ENCODE measurements around the gene DAW1. TPM values are rescaled to one million over a fixed set of nuclear protein-coding genes. Genes with fewer than 3 reads are reported as not detected.
A peak's percentile ranks its signal among the peaks of the same experiment; 100 is the strongest.

DAW1 gene
- total and polyA plus RNA-seq, 2 of the 13 experiments (the other 11 are each of a cell fraction or from before 2014, with no cell fraction given): not detected

GRCh38 chr2:227862741-227863588, 8.5 kb upstream of the DAW1 start:
- CTCF ChIA-PET (ENCODE audit: low intra/inter-chr PET ratio, low total read pairs): interaction anchor here (1.2 to 2.2 kb wide), 6 partner anchors 22 to 122 kb away, joined by 4 to 17 read pairs (median 6); partner anchors contain the start of gene CCL20
- in situ Hi-C loops (cut with HindIII; ENCODE audit: extremely low pct_ligation_motif_present, low pct_unique_long_range_greater_than_20kb) (loop anchor here (5.0 kb wide), 1 partner anchor 96 kb away; no protein-coding TSS in a partner anchor), intact Hi-C loops (cut with micrococcal nuclease; ENCODE audit: unreplicated experiment) (loop anchor here (1.0 kb wide), 4 partner anchors 45 to 205 kb away; partner anchors contain the start of gene CCL20)
- no peak overlapping the region for H3K27ac ChIP-seq (ENCODE audit: extremely low read length, insufficient read depth, low read length)
- H3K4me3 ChIP-seq (replicated peaks in 1 of 3; ENCODE audit: insufficient read depth in 1 of 3, low read depth in 2 of 3, low read length in 3 of 3): peak overlapping the region in 1 of 3 experiments; percentile 27; a peak in 2 of 6 replicates
- ATAC-seq (peak; percentile 81), FAIRE-seq (no peak), DNase-seq (ENCODE audit: low spot score) (peak; percentile 54)
- no TSS peak for BruUV-seq (replicated peaks)
- no peaks in the 10 kb centered on the region for H3K9me3 ChIP-seq (ENCODE audit: low read length)
- H3K27me3 ChIP-seq (ENCODE audit: control insufficient read depth in 1 of 2, insufficient read depth in 2 of 2, low read length in 2 of 2): peaks cover 5 to 32% of the 10 kb centered on the region in 2 experiments; a peak in 4 of 5 replicates
- no peaks in the 10 kb centered on the region for H3K79me2 ChIP-seq (ENCODE audit: insufficient read depth, low read length)
- POLR2A ChIA-PET: interaction anchor here (1.0 to 2.0 kb wide), 4 partner anchors 42 to 49 kb away, joined by 3 to 18 read pairs (median 11); partner anchors contain the start of gene CCL20
- no peak overlapping the region for H3K9ac ChIP-seq (ENCODE audit: insufficient read depth, low read depth, low read length)
- 9% methylated on average over 6 of the region's 7 CpGs for WGBS (ENCODE audit: low lambda C conversion rate)
- peaks cover 27% of the 10 kb centered on the region for H3K4me1 ChIP-seq (ENCODE audit: insufficient read depth, low read length)
- H3K4me2 ChIP-seq (ENCODE audit: low read depth, low read length): peak overlapping the region; percentile 67
- H3K36me3 ChIP-seq (replicated peaks in 1 of 2; ENCODE audit: control insufficient read depth in 1 of 2, insufficient read depth in 2 of 2, low read length in 2 of 2): no peaks in the 10 kb centered on the region
- H4K20me1 ChIP-seq (ENCODE audit: insufficient read depth, low read length): no peaks in the 10 kb centered on the region
- no peak overlapping the region for H2AFZ ChIP-seq (ENCODE audit: low read length)
- TF ChIP-seq ZNF20 (CRISPR knock-in tag; IDR thresholded peaks at IDR 0.05): no peak
- no peak for TF ChIP-seq KMT2B (CRISPR knock-in tag; IDR thresholded peaks at IDR 0.05)
- TF ChIP-seq ZNF12 (CRISPR knock-in tag; IDR thresholded peaks at IDR 0.05): peak; percentile 63; the same call in 1 of the 2 replicates
- TF ChIP-seq ZFX (CRISPR knock-in tag; IDR thresholded peaks at IDR 0.05; ENCODE audit: low read depth): peak; percentile 23
- no peak for TF ChIP-seq ZNF256 (CRISPR knock-in tag; conservative IDR thresholded peaks at IDR 0.05)
- no peak for TF ChIP-seq ZNF282 (IDR thresholded peaks at IDR 0.05; ENCODE audit: partially characterized antibody)
- peak; percentile 46 for TF ChIP-seq TEAD3 (CRISPR knock-in tag; optimal IDR thresholded peaks at IDR 0.05; ENCODE audit: borderline replicate concordance)
- TF ChIP-seq MAFK (conservative IDR thresholded peaks at IDR 0.05 in 1 of 2, IDR thresholded peaks at IDR 0.05 in 1 of 2; ENCODE audit: low read length in 2 of 2): peak; percentile 40 to 54; a peak in 3 of 4 replicates
- TF ChIP-seq ZNF780A (CRISPR knock-in tag; IDR thresholded peaks at IDR 0.05): 0 out of 2 replicates have a peak, but pooled peaks have one; percentile 8
- peak; percentile 56; the same call in 1 of the 2 replicates for TF ChIP-seq FOSL1 (CRISPR knock-in tag; IDR thresholded peaks at IDR 0.05; ENCODE audit: borderline replicate concordance)
- TF ChIP-seq ZNF263 (CRISPR knock-in tag; IDR thresholded peaks at IDR 0.05): no peak
- TF ChIP-seq MTF1 (CRISPR knock-in tag; IDR thresholded peaks at IDR 0.05): no peak
- TF ChIP-seq ZNF607 (CRISPR knock-in tag; IDR thresholded peaks at IDR 0.05; ENCODE audit: borderline replicate concordance): no peak; the same call in 1 of the 2 replicates
- TF ChIP-seq TOE1 (CRISPR knock-in tag; IDR thresholded peaks at IDR 0.05): no peak
- TF ChIP-seq ZNF343 (CRISPR knock-in tag; IDR thresholded peaks at IDR 0.05): 0 out of 2 replicates have a peak, but pooled peaks have one; percentile 55
- peak; percentile 44; the same call in 1 of the 2 replicates for TF ChIP-seq CEBPG (CRISPR knock-in tag; IDR thresholded peaks at IDR 0.05)
- TF ChIP-seq ZNF143 (CRISPR knock-in tag; IDR thresholded peaks at IDR 0.05): no peak
- TF ChIP-seq TFE3 (CRISPR knock-in tag; IDR thresholded peaks at IDR 0.05): 0 out of 2 replicates have a peak, but pooled peaks have one; percentile 12
- peak; percentile 31; the same call in 1 of the 2 replicates for TF ChIP-seq CTCF (CRISPR knock-in tag; IDR thresholded peaks at IDR 0.05)
- no peak for TF ChIP-seq FOXC1 (CRISPR knock-in tag; IDR thresholded peaks at IDR 0.05; ENCODE audit: borderline replicate concordance)
- no peak for TF ChIP-seq SCMH1 (CRISPR knock-in tag; IDR thresholded peaks at IDR 0.05; ENCODE audit: borderline replicate concordance)
- TF ChIP-seq JUND (CRISPR knock-in tag; IDR thresholded peaks at IDR 0.05): peak; percentile 68; the same call in 1 of the 2 replicates

Measured in HepG2 (cell line).